Ovary (tissue), 3 donors: Measurements from ENCODE around the gene IL20.

Experiments
- CTCF ChIP-seq, 3 donors: fragments of 450-650 bp in 2 of 3; fragments of 200-600 bp in 1 of 3; IDR thresholded peaks; one replicate each; pipeline versions ENCODE4 v1.5.1 to v1.8.0; 2016 to 2022; ENCODE audit warnings: antibody characterized with exemption in 3 of 3, mild to moderate bottlenecking in 1 of 3
- EP300 ChIP-seq: sonication (generic); formaldehyde crosslinking; IDR thresholded peaks from one replicate; pipeline ENCODE4 v1.6.1; 2017; ENCODE audit warnings: antibody characterized with exemption
- POLR2A ChIP-seq: fragments of 450-650 bp; IDR thresholded peaks from one replicate; pipeline ENCODE4 v1.6.1; 2017; ENCODE audit warnings: antibody characterized with exemption, mild to moderate bottlenecking, moderate library complexity
- donor health status: DM: no; HTN: no; CAD: no.

- TF ChIP-seq CTCF (IDR thresholded peaks at IDR 0.05) (no peak), EP300 (no peak), POLR2A (no peak)
Observed at GRCh38 chr1:206843626-206844025, 21.8 kb upstream of the IL20 start.
